ENCODE measurements around the gene LRRC8A.

DNA sequence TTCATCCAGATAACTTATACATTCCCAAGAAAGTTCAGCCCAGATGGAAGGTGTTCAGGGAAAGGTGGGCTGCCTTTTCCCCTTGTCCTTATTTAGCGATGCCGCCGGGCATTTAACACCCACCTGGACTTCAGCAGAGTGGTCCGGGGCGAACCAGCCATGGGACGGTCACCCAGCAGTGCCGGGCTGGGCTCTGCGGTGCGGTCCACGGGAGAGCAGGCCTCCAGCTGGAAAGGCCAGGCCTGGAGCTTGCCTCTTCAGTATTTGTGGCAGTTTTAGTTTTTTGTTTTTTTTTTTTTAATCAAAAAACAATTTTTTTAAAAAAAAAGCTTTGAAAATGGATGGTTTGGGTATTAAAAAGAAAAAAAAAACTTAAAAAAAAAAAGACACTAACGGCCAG lies 34.8 kb downstream of the LRRC8A start:
- TF ChIP-seq, protein P1, sequence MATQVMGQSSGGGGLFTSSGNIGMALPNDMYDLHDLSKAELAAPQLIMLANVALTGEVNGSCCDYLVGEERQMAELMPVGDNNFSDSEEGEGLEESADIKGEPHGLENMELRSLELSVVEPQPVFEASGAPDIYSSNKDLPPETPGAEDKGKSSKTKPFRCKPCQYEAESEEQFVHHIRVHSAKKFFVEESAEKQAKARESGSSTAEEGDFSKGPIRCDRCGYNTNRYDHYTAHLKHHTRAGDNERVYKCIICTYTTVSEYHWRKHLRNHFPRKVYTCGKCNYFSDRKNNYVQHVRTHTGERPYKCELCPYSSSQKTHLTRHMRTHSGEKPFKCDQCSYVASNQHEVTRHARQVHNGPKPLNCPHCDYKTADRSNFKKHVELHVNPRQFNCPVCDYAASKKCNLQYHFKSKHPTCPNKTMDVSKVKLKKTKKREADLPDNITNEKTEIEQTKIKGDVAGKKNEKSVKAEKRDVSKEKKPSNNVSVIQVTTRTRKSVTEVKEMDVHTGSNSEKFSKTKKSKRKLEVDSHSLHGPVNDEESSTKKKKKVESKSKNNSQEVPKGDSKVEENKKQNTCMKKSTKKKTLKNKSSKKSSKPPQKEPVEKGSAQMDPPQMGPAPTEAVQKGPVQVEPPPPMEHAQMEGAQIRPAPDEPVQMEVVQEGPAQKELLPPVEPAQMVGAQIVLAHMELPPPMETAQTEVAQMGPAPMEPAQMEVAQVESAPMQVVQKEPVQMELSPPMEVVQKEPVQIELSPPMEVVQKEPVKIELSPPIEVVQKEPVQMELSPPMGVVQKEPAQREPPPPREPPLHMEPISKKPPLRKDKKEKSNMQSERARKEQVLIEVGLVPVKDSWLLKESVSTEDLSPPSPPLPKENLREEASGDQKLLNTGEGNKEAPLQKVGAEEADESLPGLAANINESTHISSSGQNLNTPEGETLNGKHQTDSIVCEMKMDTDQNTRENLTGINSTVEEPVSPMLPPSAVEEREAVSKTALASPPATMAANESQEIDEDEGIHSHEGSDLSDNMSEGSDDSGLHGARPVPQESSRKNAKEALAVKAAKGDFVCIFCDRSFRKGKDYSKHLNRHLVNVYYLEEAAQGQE (IDR thresholded peaks at IDR 0.05; ENCODE audit: low read depth): no peak
- no peak for TF ChIP-seq EP300 (IDR thresholded peaks at IDR 0.05; ENCODE audit: borderline replicate concordance)
- TF ChIP-seq TCF12 (IDR thresholded peaks at IDR 0.05; ENCODE audit: low read depth): no peak
- no peak for TF ChIP-seq ZBTB7A (IDR thresholded peaks at IDR 0.05; ENCODE audit: low read depth)
- no peak for TF ChIP-seq FOXM1 (IDR thresholded peaks at IDR 0.05; ENCODE audit: borderline replicate concordance, low read depth)
- TF ChIP-seq RAD21 (IDR thresholded peaks at IDR 0.05; ENCODE audit: low read depth): no peak
- no peak for TF ChIP-seq TEAD4 (IDR thresholded peaks at IDR 0.05)
- TF ChIP-seq CEBPB (IDR thresholded peaks at IDR 0.05): no peak
- TF ChIP-seq, protein P2, sequence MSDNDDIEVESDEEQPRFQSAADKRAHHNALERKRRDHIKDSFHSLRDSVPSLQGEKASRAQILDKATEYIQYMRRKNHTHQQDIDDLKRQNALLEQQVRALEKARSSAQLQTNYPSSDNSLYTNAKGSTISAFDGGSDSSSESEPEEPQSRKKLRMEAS (IDR thresholded peaks at IDR 0.05): no peak
- TF ChIP-seq EGR1 (IDR thresholded peaks at IDR 0.05): no peak
- no peak for TF ChIP-seq CREB1 (IDR thresholded peaks at IDR 0.05; ENCODE audit: low read depth)
- no peak for TF ChIP-seq TAF1 (IDR thresholded peaks at IDR 0.05; ENCODE audit: low read depth)
